Endothelial cell of umbilical vein (primary cell): ENCODE results near the gene ASB1. TPM values are rescaled to one million over a fixed set of nuclear protein-coding genes. Genes with fewer than 3 reads are reported as not detected.

ENCODE experiments used
- BruUV-seq: library from RNA; stranded (reverse); fragments of 400-500 nt; replicated peaks from 2 replicates; lab custom pipeline; 2021; lab: Mats Ljungman, UMichigan
- CTCF ChIA-PET: fragments of 300-600, 350-600 bp; sonication (Branson Sonifier 250); formaldehyde crosslinking; loops from one replicate; lab custom pipeline; 2021; ENCODE audit warnings: antibody characterized with exemption, inconsistent platforms; lab: Charles Lee
- POLR2A ChIA-PET: fragments of 300-600, 350-600 bp; sonication (Branson Sonifier 250); formaldehyde crosslinking; loops from one replicate; lab custom pipeline; 2021; ENCODE audit warnings: antibody characterized with exemption, inconsistent platforms; lab: Charles Lee
- DNase-seq: peaks from one replicate; pipeline ENCODE4 v3.0.0-alpha.2; 2011; ENCODE audit warnings: low read depth, low spot score
- FAIRE-seq: peaks from 2 replicates; lab custom pipeline; 2011; peaks lifted over from hg19 to GRCh38; lab: Jason Lieb, UNC
- H2AFZ ChIP-seq: 2 replicates; pipeline ENCODE4 v1.6.0; 2012; ENCODE audit warnings: low read depth, low read length, control low read depth, inconsistent platforms
- H3K27ac ChIP-seq: 2 replicates; pipeline ENCODE4 v1.5.1; 2011; ENCODE audit warnings: low read depth, mild to moderate bottlenecking, control low read depth, low read length, moderate library complexity; ENCODE audit not compliant: insufficient read depth
- H3K27me3 ChIP-seq, 2 experiments: 2 replicates each; pipeline versions ENCODE4 v1.6.0 to v1.6.1; 2011; ENCODE audit warnings: low read length in 2 of 2, mixed read lengths in 1 of 2; ENCODE audit not compliant: control insufficient read depth in 2 of 2, insufficient read depth in 2 of 2
- H3K36me3 ChIP-seq, 2 experiments: 2 replicates in 1 of 2; 3 replicates in 1 of 2; pipeline ENCODE4 v1.5.1; 2011; ENCODE audit warnings: low read length in 2 of 2, mild to moderate bottlenecking in 1 of 2, moderate library complexity in 1 of 2; ENCODE audit not compliant: control insufficient read depth in 2 of 2, insufficient read depth in 2 of 2; ENCODE audit errors: extremely low read depth in 1 of 2
- H3K4me1 ChIP-seq: 3 replicates; pipeline ENCODE4 v1.5.1; 2011; ENCODE audit warnings: mild to moderate bottlenecking, low read length; ENCODE audit not compliant: control insufficient read depth, insufficient read depth; ENCODE audit errors: extremely low read depth
- H3K4me2 ChIP-seq: 2 replicates; pipeline ENCODE4 v1.6.1; 2011; ENCODE audit warnings: low read length, control low read depth, mixed read lengths; ENCODE audit not compliant: insufficient read depth
- H3K4me3 ChIP-seq, 3 experiments: fragments of 200-600 bp in 1 of 3; sonication (generic), shearing (Covaris generic) in 1 of 3; replicated peaks in 1 of 3; 2 replicates each; pipeline ENCODE4 v1.5.1; 2011 to 2016; ENCODE audit warnings: control low read depth in 3 of 3, low read length in 3 of 3, mild to moderate bottlenecking in 2 of 3, inconsistent platforms in 1 of 3, low read depth in 1 of 3, moderate library complexity in 1 of 3; ENCODE audit not compliant: insufficient read depth in 1 of 3
- H3K79me2 ChIP-seq: 2 replicates; pipeline ENCODE4 v1.6.0; 2012; ENCODE audit warnings: low read length, inconsistent platforms; ENCODE audit not compliant: control insufficient read depth, insufficient read depth
- H3K9ac ChIP-seq: replicated peaks from 2 replicates; pipeline ENCODE3; 2011; ENCODE audit warnings: low read length, control low read depth; ENCODE audit not compliant: insufficient read depth; ENCODE audit errors: extremely low read depth
- H3K9me1 ChIP-seq: replicated peaks from 3 replicates; pipeline ENCODE4 v1.6.0; 2011; ENCODE audit warnings: mild to moderate bottlenecking, low read length; ENCODE audit not compliant: control insufficient read depth, insufficient read depth; ENCODE audit errors: extremely low read depth
- H3K9me3 ChIP-seq: replicated peaks from 2 replicates; pipeline ENCODE4 v1.5.1; 2012; ENCODE audit warnings: low read length, inconsistent platforms; ENCODE audit not compliant: control insufficient read depth, insufficient read depth
- H4K20me1 ChIP-seq: replicated peaks from 2 replicates; pipeline ENCODE3; 2011; ENCODE audit warnings: mild to moderate bottlenecking, low read length; ENCODE audit not compliant: control insufficient read depth, insufficient read depth; ENCODE audit errors: extremely low read depth
- EZH2 ChIP-seq: IDR thresholded peaks from 2 replicates; pipeline ENCODE4 v1.6.1; 2012; ENCODE audit warnings: borderline replicate concordance, low read depth, mild to moderate bottlenecking, moderate library complexity, low read length, inconsistent platforms; ENCODE audit not compliant: severe bottlenecking
- FOS ChIP-seq: IDR thresholded peaks from 2 replicates; pipeline ENCODE4 v1.6.1; 2011; ENCODE audit warnings: mild to moderate bottlenecking, low read length, moderate library complexity, borderline replicate concordance; ENCODE audit not compliant: insufficient read depth
- GATA2 ChIP-seq: IDR thresholded peaks from 2 replicates; pipeline ENCODE4 v1.7.0; 2011; ENCODE audit warnings: low read depth, mild to moderate bottlenecking, moderate library complexity, mixed read lengths, low read length; ENCODE audit not compliant: insufficient read length, insufficient read depth
- MAX ChIP-seq: IDR thresholded peaks from 2 replicates; pipeline ENCODE4 v1.6.1; 2011; ENCODE audit not compliant: insufficient read depth, insufficient read length
- MYC ChIP-seq: IDR thresholded peaks from one replicate; pipeline ENCODE4 v1.6.1; 2011; ENCODE audit warnings: mild to moderate bottlenecking, low read depth, low read length
- POLR2AphosphoS5 ChIP-seq: IDR thresholded peaks from 2 replicates; pipeline ENCODE4 v1.6.1; 2012; ENCODE audit warnings: low read depth, mild to moderate bottlenecking, control low read depth, low read length, moderate library complexity; ENCODE audit not compliant: insufficient read depth
- dilution Hi-C: fragments of 300-500 bp; cut with MboI; formaldehyde crosslinking; loops from one replicate; pipeline ENCODE4 v1.15.0; 2019; ENCODE audit warnings: low sequenced_read_pairs; ENCODE audit not compliant: extremely low pct_ligation_motif_present
- intact Hi-C: fragments of 100-400 bp; cut with micrococcal nuclease; formaldehyde crosslinking; loops from one replicate; pipeline ENCODE4 v1.10.0; 2022
- polyA plus RNA-seq, 4 experiments: library from polyadenylated mRNA; depleted of rRNA in 3 of 4; stranded (reverse) in 3 of 4; unstranded in 1 of 4; fragments of >200 nt; gene quantifications; 2 replicates each; pipeline versions ENCODE4 v1.2.1 to v1.2.3, GENCODE V29; 2011 to 2012; ENCODE audit warnings: missing spikeins in 1 of 4
- total RNA-seq: library from RNA; stranded (reverse); gene quantifications from 2 replicates; pipeline ENCODE4 v1.2.3, GENCODE V29; 2021

The ASB1 gene
- total and polyA plus RNA-seq, 2 donors (not counting 3 experiments of a cell fraction or from before 2014, with no cell fraction given), result 12.3 to 16.2 TPM

DNA sequence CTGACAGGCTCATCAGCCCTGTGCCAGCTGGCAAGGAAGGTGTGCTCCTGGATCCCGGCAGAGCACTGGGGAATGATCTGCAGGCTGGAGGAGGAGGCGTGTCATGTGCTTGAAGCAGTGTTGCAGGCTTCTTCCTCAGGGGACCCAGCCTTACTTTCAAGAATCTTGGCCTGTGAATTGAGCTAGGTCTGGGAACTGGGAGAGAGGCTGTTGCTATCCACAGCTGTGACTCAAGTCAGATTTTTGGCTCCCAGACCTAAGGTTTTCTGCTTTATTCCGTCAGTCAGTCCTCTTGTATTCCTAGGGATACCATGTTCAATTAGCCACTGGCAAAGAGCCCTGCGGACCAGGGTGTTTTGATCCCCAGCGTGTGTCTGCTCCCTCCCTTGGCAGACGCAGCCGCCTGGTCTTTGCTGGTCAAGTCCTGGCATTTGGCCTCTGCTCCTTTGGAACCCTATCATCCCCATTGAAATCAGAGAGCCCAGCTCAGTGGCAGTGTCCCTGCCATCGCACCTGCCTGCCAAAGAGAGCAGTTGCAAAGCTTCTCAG is 32.4 kb downstream of the ASB1 start:
- Histone ChIP-seq H3K4me2 (no peak overlapping the region), H4K20me1 (no peaks in the 10 kb centered on the region), H3K4me3 (no peak overlapping the region), H3K9ac (no peak overlapping the region), H2AFZ (no peak overlapping the region), H3K4me1 (no peaks in the 10 kb centered on the region), H3K79me2 (no peaks in the 10 kb centered on the region), H3K27ac (no peak overlapping the region), H3K9me1 (no peaks in the 10 kb centered on the region), H3K36me3 (no peaks in the 10 kb centered on the region), H3K9me3 (no peaks in the 10 kb centered on the region), H3K27me3 (peaks cover 0 to 2% of the 10 kb centered on the region in 2 experiments)
- TF ChIP-seq GATA2 (no peak), MYC (no peak), MAX (no peak), EZH2 (no peak), POLR2AphosphoS5 (no peak)
- intact Hi-C loops, result no loop called here
- POLR2A ChIA-PET, result no interaction called here
- no TSS peak for BruUV-seq
- dilution Hi-C loops, result loop anchor here (25.0 kb wide), 1 partner anchor 97 kb away; no protein-coding TSS in a partner anchor
- CTCF ChIA-PET, result interaction anchor here (2.3 to 7.0 kb wide), 2 partner anchors 90 to 102 kb away, joined by 7 to 104 read pairs; no protein-coding TSS in a partner anchor
- DNase-seq, result no peak
- FAIRE-seq, result no peak

DNA sequence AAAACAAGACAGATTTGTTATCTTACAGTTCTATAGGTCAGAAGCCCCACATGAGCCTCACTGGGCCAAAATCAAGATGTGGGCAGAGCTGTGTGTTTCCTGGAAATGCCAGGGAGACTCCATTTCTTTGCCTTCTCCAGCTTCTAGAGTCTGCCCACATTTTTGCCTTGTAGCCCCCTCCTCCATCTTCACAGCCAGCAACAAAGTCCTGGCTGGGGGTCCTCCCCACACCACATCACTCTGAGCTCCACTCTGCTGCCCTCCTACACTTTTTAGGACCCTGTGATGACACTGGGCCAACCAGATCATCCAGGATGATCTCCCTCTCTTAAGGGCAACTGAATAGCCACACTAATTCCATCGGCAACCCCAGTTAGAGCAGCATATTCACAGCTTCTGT is 34.3 kb downstream of the ASB1 start:
- CTCF ChIA-PET, result interaction anchor here (1.0 to 7.0 kb wide), 6 partner anchors 10 to 324 kb away, joined by 3 to 104 read pairs (median 6); no protein-coding TSS in a partner anchor
- no peak for FAIRE-seq
- intact Hi-C loops, result no loop called here
- Histone ChIP-seq H3K9ac (no peak overlapping the region), H3K27ac (no peak overlapping the region), H3K27me3 (peaks cover 0 to 2% of the 10 kb centered on the region in 2 experiments), H3K4me3 (no peak overlapping the region), H3K79me2 (no peaks in the 10 kb centered on the region), H3K4me1 (no peaks in the 10 kb centered on the region), H3K4me2 (no peak overlapping the region), H2AFZ (no peak overlapping the region), H3K9me3 (no peaks in the 10 kb centered on the region), H3K9me1 (no peaks in the 10 kb centered on the region), H3K36me3 (no peaks in the 10 kb centered on the region), H4K20me1 (no peaks in the 10 kb centered on the region)
- dilution Hi-C loops, result loop anchor here (25.0 kb wide), 1 partner anchor 99 kb away; no protein-coding TSS in a partner anchor
- TF ChIP-seq FOS (no peak), GATA2 (no peak), MYC (no peak), MAX (no peak)
- DNase-seq, result no peak
- POLR2A ChIA-PET, result no interaction called here
- no TSS peak for BruUV-seq
